GM12891 (cell line): ENCODE data around the gene WHAMM.

Experiments
- POLR2A ChIP-seq: IDR thresholded peaks from 2 replicates; pipeline ENCODE4 v1.6.1; 2011; ENCODE audit warnings: low read depth, low read length, control low read depth
- POLR2AphosphoS5 ChIP-seq: IDR thresholded peaks from 2 replicates; pipeline ENCODE4 v1.6.1; 2011; ENCODE audit warnings: low read depth, low read length, control low read depth

DNA sequence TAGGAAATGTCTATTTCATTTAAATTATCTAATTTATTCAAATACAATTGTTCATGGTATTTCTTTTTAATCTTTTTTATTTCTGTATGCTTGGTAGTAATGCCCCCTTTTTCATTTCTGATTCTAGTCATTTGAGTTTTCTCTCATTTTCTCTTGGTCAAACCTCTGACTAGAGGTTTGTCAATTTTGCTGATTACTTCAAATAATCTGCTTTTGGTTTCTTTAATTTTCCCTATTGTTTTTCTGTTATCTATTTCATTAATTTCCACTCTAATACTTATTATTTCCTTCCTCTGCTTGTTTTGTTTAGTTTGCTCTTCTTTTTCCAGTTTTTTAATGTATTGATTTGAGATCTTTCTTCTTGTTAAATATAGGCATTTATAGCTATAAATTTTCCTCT, 15.7 kb upstream of the WHAMM start:
- TF ChIP-seq POLR2AphosphoS5 (no peak), POLR2A (no peak)
